ENCODE measurements around the gene TBC1D28. TPM values are rescaled to one million over a fixed set of nuclear protein-coding genes. Genes with fewer than 3 reads are reported as not detected.

The TBC1D28 gene
- total RNA-seq, 1 donor from 2014 or later, result 0.53 TPM

Other genes starting within 250 kb of the TBC1D28 start
- gene LGALS9C, start 167.6 kb downstream of the TBC1D28 start, total RNA-seq, result 0.38 TPM in 1 of 2 replicates, not detected in the other
- gene FOXO3B, start 37.9 kb upstream of the TBC1D28 start, total RNA-seq, result 0.64 and 2.1 TPM in 2 replicates
- not detected in 2 replicates for gene FBXW10, start 99.7 kb upstream of the TBC1D28 start, total RNA-seq
- 152 and 172 TPM in 2 replicates for gene TVP23B, start 136.8 kb upstream of the TBC1D28 start, total RNA-seq
- 36.9 and 46.5 TPM in 2 replicates for gene PRPSAP2, start 213.7 kb upstream of the TBC1D28 start, total RNA-seq

Measured in bronchial epithelial cell (primary cell).